ENCODE measurements around the gene SPRED2.

SPRED2 gene

GRCh38 chr2:65386989-65387388, 45.4 kb downstream of the SPRED2 start:
- DNase-seq (ENCODE audit: low read depth, low spot score) = no peak

- DNase-seq (ENCODE audit: low read depth, low spot score) = no peak
These were observed 46.1 kb downstream of the SPRED2 start for GRCh38 chr2:65386344-65386743.

GRCh38 chr2:65383541-65384488, 48.6 kb downstream of the SPRED2 start:
- DNase-seq (ENCODE audit: low read depth, low spot score) = no peak

DNA sequence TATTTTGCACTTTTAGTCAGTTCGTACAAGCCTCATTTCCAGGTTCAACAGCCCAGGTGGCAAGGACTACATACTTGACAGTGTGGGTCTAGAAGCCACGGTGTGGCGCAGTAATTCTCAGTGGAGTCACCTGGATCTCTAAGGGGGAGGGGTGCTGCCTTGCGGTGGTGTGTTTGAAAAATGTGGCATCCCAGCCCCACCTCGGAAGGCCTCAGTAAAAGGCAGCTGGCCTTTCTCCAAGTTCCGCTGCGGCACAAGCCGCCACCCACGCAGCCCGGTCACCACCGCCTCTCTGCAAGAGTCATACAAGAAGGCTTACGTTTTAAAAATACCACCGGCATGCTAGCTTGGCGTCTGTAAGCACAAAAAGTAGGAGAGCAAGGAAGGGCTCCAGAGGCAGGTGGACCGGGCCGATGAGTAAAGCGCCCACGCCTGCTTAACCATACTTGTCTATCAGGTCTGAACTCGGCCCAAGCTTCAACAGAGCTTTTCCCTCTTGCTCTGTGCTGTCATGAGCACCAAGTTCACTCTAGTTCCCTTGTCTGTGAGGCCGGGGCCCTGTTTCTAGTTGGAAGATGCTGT, 49.5 kb downstream of the SPRED2 start:
- peak; percentile 66 for DNase-seq (ENCODE audit: low read depth, low spot score)

DNA sequence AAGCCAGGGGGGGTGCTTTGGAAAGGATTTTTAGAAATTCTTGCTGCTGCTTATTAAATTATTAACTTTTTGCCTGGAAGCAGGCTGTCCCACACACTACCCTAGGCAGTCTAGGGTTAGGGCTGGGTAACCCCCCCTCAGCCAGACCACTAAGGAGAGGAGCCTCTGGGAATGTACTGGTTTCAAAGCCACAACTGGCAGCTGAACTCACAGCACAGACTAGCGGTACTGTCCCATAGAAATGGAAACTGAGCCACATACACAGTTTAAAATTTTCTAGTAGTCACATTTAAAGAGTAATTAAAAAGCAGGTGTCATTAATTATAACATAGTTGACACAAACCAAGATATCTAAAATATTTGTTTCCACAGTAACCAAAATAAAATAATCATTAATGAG, 50.1 kb downstream of the SPRED2 start:
- DNase-seq (ENCODE audit: low read depth, low spot score) = no peak

GRCh38 chr2:65381607-65382051, 50.8 kb downstream of the SPRED2 start:
- DNase-seq (ENCODE audit: low read depth, low spot score) = no peak

GRCh38 chr2:65380255-65380654, 52.1 kb downstream of the SPRED2 start:
- no peak for DNase-seq (ENCODE audit: low read depth, low spot score)

GRCh38 chr2:65379721-65380171, 52.7 kb downstream of the SPRED2 start:
- no peak for DNase-seq (ENCODE audit: low read depth, low spot score)

DNA sequence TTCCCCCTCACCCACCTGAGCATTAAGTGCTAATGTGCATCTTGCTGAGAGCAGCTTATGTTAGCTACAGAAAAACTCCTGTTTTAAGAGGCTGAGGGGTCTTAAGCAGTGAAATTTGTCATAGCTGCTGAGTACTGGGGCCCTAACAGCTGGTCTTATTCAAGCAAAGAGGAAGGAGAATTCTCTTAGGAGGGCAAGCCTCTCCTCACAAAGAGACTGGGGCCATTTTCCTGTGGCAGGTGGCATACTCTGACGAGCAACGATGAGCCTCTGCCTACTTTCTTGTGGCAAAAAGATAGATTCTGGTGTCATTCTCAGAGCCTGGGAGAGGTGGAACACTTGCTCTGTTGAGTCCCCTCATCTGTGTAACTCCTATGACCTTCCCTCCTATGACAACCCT, 53.2 kb downstream of the SPRED2 start:
- DNase-seq (ENCODE audit: low read depth, low spot score) = no peak

DNA sequence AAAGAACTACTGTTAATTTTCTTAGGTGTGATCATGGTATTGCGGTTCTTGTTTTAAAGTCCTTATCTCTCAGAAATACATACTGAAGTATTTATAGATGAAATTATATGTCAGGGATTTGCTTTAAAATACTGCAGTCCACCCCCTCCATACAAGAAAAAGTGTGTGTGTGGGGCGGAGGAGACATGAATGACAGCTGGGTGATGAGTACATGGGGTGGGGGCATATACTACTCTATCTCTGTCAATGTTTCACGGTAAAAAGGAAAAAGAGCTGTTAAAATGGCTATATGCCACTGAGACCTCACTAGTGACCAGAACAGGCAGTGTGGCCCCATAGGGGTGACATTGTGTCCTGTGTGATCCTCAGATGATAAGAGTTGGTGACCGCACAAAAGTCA, 54.1 kb downstream of the SPRED2 start:
- no peak for DNase-seq (ENCODE audit: low read depth, low spot score)

- peak; percentile 95 for DNase-seq (ENCODE audit: low read depth, low spot score)
These were observed 54.7 kb downstream of the SPRED2 start for GRCh38 chr2:65377556-65378192.

DNA sequence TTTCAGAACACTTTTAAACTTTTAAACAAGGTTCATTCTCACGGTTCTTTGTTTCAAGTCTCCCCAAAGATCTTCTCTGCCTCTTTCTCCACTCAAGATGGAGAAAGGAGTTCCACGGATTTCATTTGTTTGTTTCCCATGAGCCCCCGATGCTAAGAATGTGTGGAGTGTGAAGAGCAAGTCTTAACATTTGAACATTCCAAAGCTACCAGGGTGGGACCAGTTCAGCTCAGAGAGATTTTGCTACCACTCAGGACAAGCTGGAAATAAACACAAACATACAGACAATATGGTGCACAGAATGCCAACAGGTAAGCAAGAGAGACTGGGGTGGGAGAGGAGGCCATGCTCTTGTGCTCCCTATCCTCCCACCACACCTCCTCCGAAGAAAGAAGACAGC, 56.7 kb downstream of the SPRED2 start:
- no peak for DNase-seq (ENCODE audit: low read depth, low spot score)

GRCh38 chr2:65374999-65375398, 57.4 kb downstream of the SPRED2 start:
- DNase-seq (ENCODE audit: low read depth, low spot score) = no peak

GRCh38 chr2:65374575-65374974, 57.8 kb downstream of the SPRED2 start:
- DNase-seq (ENCODE audit: low read depth, low spot score) = no peak

DNA sequence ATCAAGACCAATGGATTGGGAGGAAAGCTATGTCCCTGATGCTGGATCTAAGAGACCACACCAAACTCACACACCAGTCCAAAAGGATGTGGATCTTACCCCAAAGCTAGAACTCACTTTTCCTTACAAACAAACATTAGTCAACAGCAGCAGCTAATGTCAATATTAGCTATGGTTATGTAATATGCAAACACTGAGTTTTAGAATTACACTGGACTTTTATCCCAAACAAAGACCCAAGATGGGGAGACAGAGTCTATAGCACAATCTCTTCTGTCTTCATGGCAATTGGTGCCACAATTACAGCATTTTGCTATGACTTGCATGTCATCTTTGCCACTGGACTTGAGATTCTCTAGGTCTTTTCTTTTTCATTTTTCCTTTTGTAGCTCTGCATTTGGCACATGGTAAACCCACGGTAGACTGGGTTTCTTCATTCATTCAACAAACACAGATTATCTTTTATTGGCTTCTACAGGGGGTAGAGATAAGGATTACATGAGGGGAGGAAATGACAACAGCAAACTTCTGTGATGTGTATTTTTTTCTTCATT, 59.0 kb downstream of the SPRED2 start:
- no peak for DNase-seq (ENCODE audit: low read depth, low spot score)

GRCh38 chr2:65372619-65373018, 59.8 kb downstream of the SPRED2 start:
- no peak for DNase-seq (ENCODE audit: low read depth, low spot score)

DNA sequence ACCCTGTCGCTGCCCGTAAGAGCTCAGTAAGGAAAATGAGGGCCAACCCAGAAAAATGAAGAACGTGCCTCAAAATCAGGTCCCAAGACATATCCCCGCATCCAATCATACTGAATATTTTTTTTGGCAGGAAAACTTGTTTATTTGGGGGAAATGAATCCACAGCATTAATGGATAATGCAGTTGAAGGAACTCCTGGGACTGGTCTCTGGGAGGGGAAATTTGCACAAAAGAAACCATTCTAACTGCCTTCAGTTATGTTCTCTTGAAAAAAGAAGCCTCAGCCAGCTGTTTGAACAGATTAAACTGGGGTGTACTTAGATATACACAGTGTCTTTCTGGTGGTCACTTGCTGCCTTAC, 61.3 kb downstream of the SPRED2 start:
- no peak for DNase-seq (ENCODE audit: low read depth, low spot score)

DNA sequence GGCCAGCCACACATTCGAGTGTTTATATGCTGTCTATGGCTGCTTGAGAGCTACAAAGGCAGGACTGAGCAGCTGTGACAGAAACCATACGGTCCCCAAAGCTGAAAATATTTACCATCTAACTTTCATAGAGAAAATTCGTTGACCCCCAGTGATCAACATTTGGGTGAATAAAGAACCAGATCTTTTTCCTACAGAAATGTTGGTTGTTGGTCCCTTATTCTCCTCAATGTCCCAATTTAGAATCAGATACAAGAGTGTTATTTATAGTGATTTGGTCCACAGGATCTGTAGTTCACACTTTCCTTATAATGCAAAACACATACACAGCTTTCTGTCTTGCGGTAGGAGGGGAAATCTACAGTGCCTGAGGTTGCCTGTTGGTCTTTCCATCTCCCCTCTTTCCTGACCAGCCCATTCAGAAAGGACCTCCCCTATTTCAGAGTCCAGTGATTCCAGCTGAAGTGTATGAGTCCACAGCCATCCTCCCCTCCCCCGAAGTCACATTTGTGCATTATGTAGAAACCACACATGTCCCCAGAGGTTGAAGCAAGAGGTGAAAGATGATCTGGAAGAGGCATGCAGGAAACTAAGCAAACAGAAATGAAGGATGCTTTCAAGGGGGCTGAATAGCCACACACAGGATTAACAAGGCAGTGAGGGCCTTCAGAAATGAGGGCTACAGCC, 61.9 kb downstream of the SPRED2 start:
- no peak for DNase-seq (ENCODE audit: low read depth, low spot score)

GRCh38 chr2:65369980-65370379, 62.4 kb downstream of the SPRED2 start:
- no peak for DNase-seq (ENCODE audit: low read depth, low spot score)

DNA sequence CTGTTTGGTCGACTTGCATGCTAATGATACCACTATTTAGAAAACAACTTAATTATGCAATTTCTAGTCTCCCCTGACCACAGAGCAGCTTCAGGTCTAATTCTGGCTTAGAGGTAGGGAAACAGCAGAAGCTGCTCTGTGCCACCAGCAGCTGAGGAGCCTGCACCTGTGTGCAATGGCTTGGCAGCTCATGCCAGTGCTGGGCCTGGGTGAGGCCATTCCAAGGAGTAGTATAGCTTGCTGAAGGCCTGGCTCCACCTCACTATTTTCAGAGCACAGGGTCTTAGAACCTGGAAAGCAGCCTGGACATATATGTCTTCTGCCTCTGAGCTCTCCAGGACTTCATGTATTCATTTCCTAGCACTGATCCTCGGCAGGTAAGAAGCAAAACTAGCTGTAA, 62.8 kb downstream of the SPRED2 start:
- no peak for DNase-seq (ENCODE audit: low read depth, low spot score)

- DNase-seq (ENCODE audit: low read depth, low spot score) = no peak
These were observed 63.9 kb downstream of the SPRED2 start for GRCh38 chr2:65368468-65368867.

DNA sequence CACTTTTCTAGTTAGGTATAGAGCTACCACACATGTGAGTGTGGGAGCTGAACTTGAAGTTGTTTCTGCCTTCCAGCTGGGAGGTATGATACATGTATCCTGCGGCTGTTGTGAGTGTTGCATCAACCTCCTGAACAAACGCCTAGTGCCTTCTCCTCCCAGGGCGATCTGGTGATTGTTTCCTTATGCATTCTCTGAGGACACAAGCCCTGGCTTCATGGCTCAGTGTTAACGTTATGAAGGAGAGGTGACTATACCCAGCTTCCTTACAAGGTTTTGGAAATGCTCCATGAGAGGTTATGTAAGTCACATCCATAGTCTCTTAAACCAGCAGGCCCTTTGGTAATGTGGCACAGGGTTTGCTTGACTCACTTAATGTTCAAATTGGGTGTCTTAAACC, 64.9 kb downstream of the SPRED2 start:
- DNase-seq (ENCODE audit: low read depth, low spot score) = peak; percentile 56

All from ELF-1 (cell line).